ENCODE data around the gene SNAP25.

The SNAP25 gene

DNA sequence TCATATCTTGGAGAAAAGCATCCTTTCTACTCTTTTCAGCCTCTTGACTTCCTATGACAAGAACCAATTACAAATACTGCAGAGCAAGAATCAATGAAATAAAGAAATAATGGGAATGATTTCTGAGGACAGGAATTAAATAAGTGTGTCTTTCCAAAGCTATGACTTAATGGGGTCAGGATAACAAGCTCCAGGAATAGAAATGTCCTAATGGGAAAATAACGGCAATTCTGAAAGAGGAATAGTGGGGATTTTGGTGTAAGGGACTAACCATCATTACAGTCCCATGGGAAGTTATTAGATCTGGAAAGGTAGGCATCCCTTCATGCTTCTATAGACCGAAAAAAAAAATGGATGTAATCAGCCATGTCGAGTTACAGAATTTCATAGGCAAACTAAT lies 28.2 kb upstream of the SNAP25 start:
- DNase-seq: no peak
- CTCF ChIA-PET: no interaction called here
- Histone ChIP-seq H3K4me3 (ENCODE audit: control insufficient read depth in 1 of 7, extremely low read depth in 1 of 7, insufficient read depth in 4 of 7, low read depth in 2 of 7, low read length in 6 of 7) (no peak overlapping the region), H3K4me1 (ENCODE audit: control extremely low read depth in 1 of 4, control insufficient read depth in 4 of 4, insufficient read depth in 4 of 4, low read length in 3 of 4) (no peaks in the 10 kb centered on the region), H3K9me3 (ENCODE audit: control extremely low read depth in 1 of 5, control insufficient read depth in 4 of 5, insufficient read depth in 2 of 5, low read depth in 1 of 5, low read length in 4 of 5) (peaks cover 0 to 2% (median 0%) of the 10 kb centered on the region in 5 experiments), H3K27me3 (replicated peaks in 2 of 5; ENCODE audit: control insufficient read depth in 4 of 5, insufficient read depth in 5 of 5, low read length in 4 of 5) (peaks cover 0 to 3% (median 0%) of the 10 kb centered on the region in 5 experiments), H3K27ac (ENCODE audit: insufficient read depth in 1 of 2, low read depth in 1 of 2, low read length in 2 of 2, poor library complexity in 1 of 2, severe bottlenecking in 2 of 2) (no peak overlapping the region), H3K36me3 (ENCODE audit: control insufficient read depth in 4 of 4, insufficient read depth in 4 of 4, low read length in 3 of 4) (no peaks in the 10 kb centered on the region)
- POLR2A ChIA-PET: no interaction called here
- 94% methylated on average over 2 of the region's 3 CpGs for WGBS (ENCODE audit: insufficient coverage)

DNA sequence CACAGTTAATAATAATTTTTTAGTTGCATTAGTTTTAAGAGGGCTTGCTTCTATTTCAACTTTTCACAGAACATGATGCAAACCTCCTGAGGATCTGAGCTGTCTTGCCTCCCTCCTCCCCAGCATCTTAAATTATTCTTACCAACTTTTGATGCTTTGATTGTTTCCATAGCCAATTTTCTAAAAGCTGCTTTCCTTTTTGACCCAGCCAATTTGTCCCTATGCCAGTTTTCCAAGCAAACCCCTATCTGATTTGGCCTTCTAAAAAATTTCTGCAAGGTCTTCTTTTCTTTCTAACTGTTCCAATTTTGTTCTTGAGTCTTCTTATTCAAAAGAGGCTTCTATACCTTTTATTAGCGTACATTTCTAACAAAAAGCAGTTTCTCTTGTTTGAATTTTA lies 26.5 kb upstream of the SNAP25 start:
- no peaks in the 10 kb centered on the region for H3K4me1 ChIP-seq (ENCODE audit: control extremely low read depth in 1 of 4, control insufficient read depth in 4 of 4, insufficient read depth in 4 of 4, low read length in 3 of 4)
- WGBS (ENCODE audit: insufficient coverage): no CpG with 5 or more reads among the region's 1 CpG
- POLR2A ChIA-PET: no interaction called here
- CTCF ChIA-PET: interaction anchor here (1.3 kb wide), 1 partner anchor 214 kb away, joined by 3 read pairs; no protein-coding TSS in a partner anchor
- no peak overlapping the region for H3K27ac ChIP-seq (ENCODE audit: insufficient read depth in 1 of 2, low read depth in 1 of 2, low read length in 2 of 2, poor library complexity in 1 of 2, severe bottlenecking in 2 of 2)
- DNase-seq: no peak
- H3K36me3 ChIP-seq (ENCODE audit: control insufficient read depth in 4 of 4, insufficient read depth in 4 of 4, low read length in 3 of 4): no peaks in the 10 kb centered on the region
- no peak overlapping the region for H3K4me3 ChIP-seq (ENCODE audit: control insufficient read depth in 1 of 7, extremely low read depth in 1 of 7, insufficient read depth in 4 of 7, low read depth in 2 of 7, low read length in 6 of 7)
- H3K27me3 ChIP-seq (replicated peaks in 2 of 5; ENCODE audit: control insufficient read depth in 4 of 5, insufficient read depth in 5 of 5, low read length in 4 of 5): peaks cover 0 to 3% (median 0%) of the 10 kb centered on the region in 5 experiments
- H3K9me3 ChIP-seq (ENCODE audit: control extremely low read depth in 1 of 5, control insufficient read depth in 4 of 5, insufficient read depth in 2 of 5, low read depth in 1 of 5, low read length in 4 of 5): peaks cover 0 to 2% (median 0%) of the 10 kb centered on the region in 5 experiments

DNA sequence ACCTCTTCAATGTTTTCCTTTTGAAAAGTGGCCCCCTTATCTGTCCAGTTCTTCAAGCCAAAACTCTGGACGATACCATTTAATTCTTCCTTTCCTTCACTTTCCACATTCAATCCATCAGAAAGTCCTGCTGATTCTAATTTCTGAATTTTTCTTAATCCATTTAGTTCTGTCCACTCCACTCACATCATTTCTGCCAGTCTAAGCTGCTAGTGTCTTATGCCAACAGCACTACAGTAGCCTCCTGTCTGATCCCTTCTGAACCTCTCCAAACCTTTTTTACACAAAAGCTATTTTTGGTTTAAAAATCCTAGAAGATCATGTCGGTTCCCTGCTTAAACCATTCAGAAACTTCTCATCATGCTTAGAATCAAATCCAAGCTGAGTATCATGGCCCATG lies 24.5 kb upstream of the SNAP25 start:
- H3K27me3 ChIP-seq (replicated peaks in 2 of 5; ENCODE audit: control insufficient read depth in 4 of 5, insufficient read depth in 5 of 5, low read length in 4 of 5): peaks cover 0 to 3% (median 0%) of the 10 kb centered on the region in 5 experiments
- no peaks in the 10 kb centered on the region for H3K9me3 ChIP-seq (ENCODE audit: control extremely low read depth in 1 of 5, control insufficient read depth in 4 of 5, insufficient read depth in 2 of 5, low read depth in 1 of 5, low read length in 4 of 5)
- ChIA-PET CTCF (no interaction called here), POLR2A (no interaction called here)
- no peak overlapping the region for H3K27ac ChIP-seq (ENCODE audit: insufficient read depth in 1 of 2, low read depth in 1 of 2, low read length in 2 of 2, poor library complexity in 1 of 2, severe bottlenecking in 2 of 2)
- DNase-seq: no peak
- H3K36me3 ChIP-seq (ENCODE audit: control insufficient read depth in 4 of 4, insufficient read depth in 4 of 4, low read length in 3 of 4): no peaks in the 10 kb centered on the region
- H3K4me1 ChIP-seq (ENCODE audit: control extremely low read depth in 1 of 4, control insufficient read depth in 4 of 4, insufficient read depth in 4 of 4, low read length in 3 of 4): no peaks in the 10 kb centered on the region
- WGBS (ENCODE audit: insufficient coverage): 100% methylated on average over 2 of the region's 2 CpGs
- no peak overlapping the region for H3K4me3 ChIP-seq (ENCODE audit: control insufficient read depth in 1 of 7, extremely low read depth in 1 of 7, insufficient read depth in 4 of 7, low read depth in 2 of 7, low read length in 6 of 7)

DNA sequence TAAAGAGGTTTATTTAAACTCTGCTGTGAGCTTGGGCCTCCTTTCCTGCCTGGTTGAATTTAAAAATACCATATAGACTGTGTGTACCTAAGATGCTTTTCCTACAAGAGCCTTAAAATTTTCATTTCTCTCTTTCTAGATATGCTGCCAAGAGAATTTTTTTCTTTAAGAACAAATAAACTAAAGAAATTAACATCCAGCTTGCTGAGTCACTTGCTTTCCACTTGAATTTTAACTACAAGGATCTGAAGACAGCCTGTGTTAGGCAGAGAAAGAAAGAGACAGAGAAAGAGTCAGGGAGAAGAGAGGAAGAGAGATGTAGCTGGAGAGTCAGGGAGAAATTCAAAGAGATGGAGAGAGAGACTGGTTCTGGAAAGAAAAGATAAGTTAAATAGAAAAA lies 18.3 kb upstream of the SNAP25 start:
- Histone ChIP-seq H3K4me3 (ENCODE audit: control insufficient read depth in 1 of 7, extremely low read depth in 1 of 7, insufficient read depth in 4 of 7, low read depth in 2 of 7, low read length in 6 of 7) (no peak overlapping the region), H3K4me1 (ENCODE audit: control extremely low read depth in 1 of 4, control insufficient read depth in 4 of 4, insufficient read depth in 4 of 4, low read length in 3 of 4) (no peaks in the 10 kb centered on the region), H3K27ac (ENCODE audit: insufficient read depth in 1 of 2, low read depth in 1 of 2, low read length in 2 of 2, poor library complexity in 1 of 2, severe bottlenecking in 2 of 2) (no peak overlapping the region), H3K27me3 (replicated peaks in 2 of 5; ENCODE audit: control insufficient read depth in 4 of 5, insufficient read depth in 5 of 5, low read length in 4 of 5) (no peaks in the 10 kb centered on the region), H3K36me3 (ENCODE audit: control insufficient read depth in 4 of 4, insufficient read depth in 4 of 4, low read length in 3 of 4) (no peaks in the 10 kb centered on the region), H3K9me3 (ENCODE audit: control extremely low read depth in 1 of 5, control insufficient read depth in 4 of 5, insufficient read depth in 2 of 5, low read depth in 1 of 5, low read length in 4 of 5) (no peaks in the 10 kb centered on the region)
- CTCF ChIA-PET: no interaction called here
- POLR2A ChIA-PET: no interaction called here
- DNase-seq: no peak

DNA sequence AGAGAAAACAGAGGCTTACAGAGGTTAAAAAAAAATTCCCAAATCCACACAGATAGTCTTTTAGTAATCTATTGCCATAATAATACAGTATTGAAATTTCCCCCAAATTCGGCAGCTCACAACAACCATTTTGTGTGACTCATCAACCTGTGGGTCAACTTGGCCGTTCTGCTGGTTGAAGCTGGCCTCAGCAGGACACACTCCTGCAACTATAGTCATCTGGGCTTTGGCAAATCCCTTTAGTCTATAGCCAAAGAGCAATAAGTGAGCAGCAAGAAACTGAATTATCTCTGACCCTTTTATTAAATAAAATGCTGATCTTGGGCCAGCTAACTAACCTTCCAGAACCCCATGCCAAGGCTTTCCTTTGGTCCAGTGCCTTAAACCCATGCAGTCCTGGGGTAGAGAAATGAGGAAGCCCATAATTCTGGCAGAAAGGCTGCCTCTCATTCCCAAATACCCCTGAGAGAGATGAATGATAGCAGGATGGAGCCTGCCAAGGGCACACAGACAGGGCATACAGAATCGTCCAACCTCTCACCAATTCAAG lies 17.2 kb upstream of the SNAP25 start:
- no peak for DNase-seq
- H3K36me3 ChIP-seq (ENCODE audit: control insufficient read depth in 4 of 4, insufficient read depth in 4 of 4, low read length in 3 of 4): no peaks in the 10 kb centered on the region
- no peak overlapping the region for H3K27ac ChIP-seq (ENCODE audit: insufficient read depth in 1 of 2, low read depth in 1 of 2, low read length in 2 of 2, poor library complexity in 1 of 2, severe bottlenecking in 2 of 2)
- H3K4me3 ChIP-seq (ENCODE audit: control insufficient read depth in 1 of 7, extremely low read depth in 1 of 7, insufficient read depth in 4 of 7, low read depth in 2 of 7, low read length in 6 of 7): no peak overlapping the region
- H3K27me3 ChIP-seq (replicated peaks in 2 of 5; ENCODE audit: control insufficient read depth in 4 of 5, insufficient read depth in 5 of 5, low read length in 4 of 5): no peaks in the 10 kb centered on the region
- ChIA-PET POLR2A (no interaction called here), CTCF (no interaction called here)
- H3K4me1 ChIP-seq (ENCODE audit: control extremely low read depth in 1 of 4, control insufficient read depth in 4 of 4, insufficient read depth in 4 of 4, low read length in 3 of 4): no peaks in the 10 kb centered on the region
- 81% methylated on average over 3 of the region's 3 CpGs for WGBS (ENCODE audit: insufficient coverage)
- H3K9me3 ChIP-seq (ENCODE audit: control extremely low read depth in 1 of 5, control insufficient read depth in 4 of 5, insufficient read depth in 2 of 5, low read depth in 1 of 5, low read length in 4 of 5): no peaks in the 10 kb centered on the region

DNA sequence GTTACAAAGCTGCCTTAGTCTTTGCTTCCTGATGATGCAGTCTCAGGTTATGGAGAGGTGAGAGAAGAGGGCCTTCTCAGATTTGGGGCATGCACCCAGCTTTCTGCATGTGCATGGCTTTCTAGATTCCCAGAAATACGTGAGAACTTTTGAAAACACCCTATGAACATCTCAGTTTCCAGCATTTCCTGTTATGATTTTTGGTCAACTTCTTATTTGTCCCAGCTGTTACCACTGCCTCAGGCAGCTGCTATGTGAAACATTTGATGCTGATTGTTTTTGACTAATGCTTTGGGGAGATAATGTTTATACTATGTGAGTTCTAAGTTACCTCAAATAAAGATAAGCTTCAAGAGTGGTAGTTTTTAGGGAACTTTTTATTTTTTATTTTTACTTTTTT lies 9.5 kb upstream of the SNAP25 start:
- no peak for DNase-seq
- ChIA-PET CTCF (no interaction called here), POLR2A (no interaction called here)
- Histone ChIP-seq H3K4me3 (ENCODE audit: control insufficient read depth in 1 of 7, extremely low read depth in 1 of 7, insufficient read depth in 4 of 7, low read depth in 2 of 7, low read length in 6 of 7) (no peak overlapping the region), H3K36me3 (ENCODE audit: control insufficient read depth in 4 of 4, insufficient read depth in 4 of 4, low read length in 3 of 4) (no peaks in the 10 kb centered on the region), H3K27me3 (replicated peaks in 2 of 5; ENCODE audit: control insufficient read depth in 4 of 5, insufficient read depth in 5 of 5, low read length in 4 of 5) (peaks cover 0 to 7% (median 2%) of the 10 kb centered on the region in 5 experiments), H3K4me1 (ENCODE audit: control extremely low read depth in 1 of 4, control insufficient read depth in 4 of 4, insufficient read depth in 4 of 4, low read length in 3 of 4) (no peaks in the 10 kb centered on the region), H3K27ac (ENCODE audit: insufficient read depth in 1 of 2, low read depth in 1 of 2, low read length in 2 of 2, poor library complexity in 1 of 2, severe bottlenecking in 2 of 2) (no peak overlapping the region), H3K9me3 (ENCODE audit: control extremely low read depth in 1 of 5, control insufficient read depth in 4 of 5, insufficient read depth in 2 of 5, low read depth in 1 of 5, low read length in 4 of 5) (peaks cover 0 to 3% (median 0%) of the 10 kb centered on the region in 5 experiments)
- no CpG with 5 or more reads among the region's 1 CpG for WGBS (ENCODE audit: insufficient coverage)

DNA sequence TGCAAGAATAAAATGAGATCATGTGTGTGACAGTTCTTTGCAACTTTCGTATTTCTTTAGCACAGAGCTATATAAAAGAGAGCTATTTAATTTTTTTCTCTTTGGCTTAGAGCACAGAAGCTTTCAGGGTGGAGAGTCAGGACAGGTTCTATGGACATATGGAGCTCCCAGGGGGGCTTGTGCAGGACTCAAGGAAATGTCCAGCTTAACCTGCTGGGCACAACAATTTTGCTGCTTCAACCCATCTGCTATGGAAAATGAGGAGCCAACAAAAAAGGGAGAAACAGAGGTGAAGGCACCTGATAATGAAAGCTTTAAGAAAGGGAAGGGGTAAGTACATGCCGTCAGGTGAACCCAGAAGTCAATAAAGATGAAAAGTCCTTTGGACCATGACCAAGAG lies 5.1 kb upstream of the SNAP25 start:
- POLR2A ChIA-PET: no interaction called here
- CTCF ChIA-PET: interaction anchor here (1.5 kb wide), 1 partner anchor 235 kb away, joined by 5 read pairs; no protein-coding TSS in a partner anchor
- Histone ChIP-seq H3K36me3 (ENCODE audit: control insufficient read depth in 4 of 4, insufficient read depth in 4 of 4, low read length in 3 of 4) (no peaks in the 10 kb centered on the region), H3K27me3 (replicated peaks in 2 of 5; ENCODE audit: control insufficient read depth in 4 of 5, insufficient read depth in 5 of 5, low read length in 4 of 5) (peaks cover 11 to 44% (median 18%) of the 10 kb centered on the region in 5 experiments), H3K4me3 (ENCODE audit: control insufficient read depth in 1 of 7, extremely low read depth in 1 of 7, insufficient read depth in 4 of 7, low read depth in 2 of 7, low read length in 6 of 7) (no peak overlapping the region), H3K4me1 (ENCODE audit: control extremely low read depth in 1 of 4, control insufficient read depth in 4 of 4, insufficient read depth in 4 of 4, low read length in 3 of 4) (peaks cover 0 to 11% (median 9%) of the 10 kb centered on the region in 4 experiments), H3K9me3 (ENCODE audit: control extremely low read depth in 1 of 5, control insufficient read depth in 4 of 5, insufficient read depth in 2 of 5, low read depth in 1 of 5, low read length in 4 of 5) (no peaks in the 10 kb centered on the region), H3K27ac (ENCODE audit: insufficient read depth in 1 of 2, low read depth in 1 of 2, low read length in 2 of 2, poor library complexity in 1 of 2, severe bottlenecking in 2 of 2) (no peak overlapping the region)
- DNase-seq: no peak
- WGBS (ENCODE audit: insufficient coverage): 100% methylated on average over 1 of the region's 2 CpGs

All from common myeloid progenitor, CD34-positive (primary cell).